Hematopoietic multipotent progenitor cell treated with erythropoietin and hydrocortisone succinate and interleukin-3 and kit ligand, for 17 days (in vitro differentiated cells): ENCODE results near the gene NES.

Source experiments
- DNase-seq: peaks from one replicate; pipeline ENCODE4 v3.0.0-alpha.2; 2015; ENCODE audit warnings: low spot score

Gene NES

GRCh38 chr1:156676820-156677615, at the start of gene NES:
Gene NES (minus strand): TSS chr1:156677407. CDS start chr1:156677264, 143 bp downstream.
- no peak for DNase-seq

- DNase-seq, result peak; percentile 84
Observed at GRCh38 chr1:156726549-156727226, 49.5 kb upstream of the NES start.

- DNase-seq, result peak; percentile 93
Observed at GRCh38 chr1:156725683-156726280, 48.6 kb upstream of the NES start.

- DNase-seq, result no peak
Observed at GRCh38 chr1:156721535-156721934, 44.3 kb upstream of the NES start.

GRCh38 chr1:156721131-156721530, 43.9 kb upstream of the NES start:
- no peak for DNase-seq

- no peak for DNase-seq
Observed at GRCh38 chr1:156717351-156717750, 40.1 kb upstream of the NES start.

GRCh38 chr1:156714830-156715229, 37.6 kb upstream of the NES start:
- DNase-seq, result no peak

- DNase-seq, result no peak
Observed at GRCh38 chr1:156712626-156713025, 35.4 kb upstream of the NES start.

- no peak for DNase-seq
Observed at GRCh38 chr1:156711011-156711817, 34.0 kb upstream of the NES start.

- DNase-seq, result no peak
Observed at GRCh38 chr1:156709757-156710489, 32.7 kb upstream of the NES start.

- DNase-seq, result no peak
Observed at GRCh38 chr1:156709031-156709430, 31.8 kb upstream of the NES start.

- DNase-seq, result no peak
Observed at GRCh38 chr1:156708218-156708661, 31.0 kb upstream of the NES start.

GRCh38 chr1:156707417-156708217, 30.4 kb upstream of the NES start:
- DNase-seq, result no peak

GRCh38 chr1:156706657-156707416, 29.6 kb upstream of the NES start:
- no peak for DNase-seq

- peak; percentile 15 for DNase-seq
Observed at GRCh38 chr1:156705918-156706656, 28.9 kb upstream of the NES start.

GRCh38 chr1:156705321-156705917, 28.2 kb upstream of the NES start, which contains the start of gene CRABP2:
Gene CRABP2 (minus strand): TSS chr1:156705583. CDS start chr1:156705446, 137 bp downstream.
- no peak for DNase-seq

GRCh38 chr1:156704930-156705320, 27.7 kb upstream of the NES start:
- DNase-seq, result no peak

- DNase-seq, result no peak
Observed at GRCh38 chr1:156704166-156704711, 27.0 kb upstream of the NES start.
